ENCODE data around the gene HAUS7. TPM values are rescaled to one million over a fixed set of nuclear protein-coding genes. Genes with fewer than 3 reads are reported as not detected.

HAUS7 gene
- polyA plus RNA-seq, 1 donor (not counting 4 experiments of a cell fraction or from before 2014, with no cell fraction given) = 13.8 TPM

DNA sequence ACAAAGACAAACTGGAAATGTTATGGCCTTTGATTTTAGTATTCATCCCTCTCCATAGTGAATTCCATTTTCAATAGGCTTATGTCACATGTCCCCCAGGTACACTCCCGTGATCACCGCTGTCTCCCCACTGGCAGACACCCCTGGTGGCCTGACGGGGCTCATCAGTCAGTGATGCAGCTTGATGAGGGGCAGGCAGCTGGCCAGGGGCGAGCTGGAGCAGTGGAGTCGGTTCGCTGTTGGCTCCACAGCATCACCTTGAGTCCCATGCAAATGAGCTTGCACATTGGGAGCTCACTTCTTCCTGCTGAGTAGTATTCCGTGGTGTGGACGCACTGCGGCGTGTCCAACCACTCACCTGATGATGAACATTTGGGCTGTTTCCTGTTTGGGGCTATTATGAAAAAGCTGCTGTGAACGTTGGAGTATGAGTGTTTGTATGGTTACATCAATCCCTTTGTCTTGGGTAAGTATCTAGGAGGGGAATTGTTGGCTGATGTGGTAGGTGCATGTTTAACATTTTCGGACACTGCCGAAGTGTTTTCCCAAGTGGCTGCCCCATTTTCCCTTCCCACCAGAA lies 29.7 kb downstream of the HAUS7 start:
- Histone ChIP-seq H3K4me1 (ENCODE audit: control insufficient read depth, extremely low read depth, insufficient read depth, low read length) (peaks cover 10% of the 10 kb centered on the region), H2AFZ (ENCODE audit: control insufficient read depth, low read length) (no peak overlapping the region), H3K36me3 (ENCODE audit: control insufficient read depth in 2 of 2, extremely low read depth in 1 of 2, insufficient read depth in 2 of 2, low read length in 2 of 2) (no peaks in the 10 kb centered on the region), H3K27ac (ENCODE audit: control insufficient read depth, insufficient read depth, low read length) (no peak overlapping the region), H3K4me2 (ENCODE audit: control insufficient read depth, extremely low read depth, insufficient read depth, low read depth, low read length) (no peak overlapping the region), H3K4me3 (ENCODE audit: control insufficient read depth in 2 of 3, extremely low read depth in 1 of 3, insufficient read depth in 2 of 3, low read depth in 1 of 3, low read length in 3 of 3) (no peak overlapping the region), H3K9me3 (ENCODE audit: control insufficient read depth, low read depth, low read length) (no peaks in the 10 kb centered on the region), H3K27me3 (ENCODE audit: control insufficient read depth, extremely low read depth, insufficient read depth, low read length) (no peaks in the 10 kb centered on the region), H3K9me1 (ENCODE audit: control insufficient read depth, extremely low read depth, insufficient read depth, low read length) (no peaks in the 10 kb centered on the region), H3K9ac (ENCODE audit: control insufficient read depth, extremely low read depth, insufficient read depth, low read length) (no peak overlapping the region), H4K20me1 (ENCODE audit: control insufficient read depth, extremely low read depth, insufficient read depth, low read length) (no peaks in the 10 kb centered on the region), H3K79me2 (ENCODE audit: control insufficient read depth, insufficient read depth, low read length) (no peaks in the 10 kb centered on the region)
- dilution Hi-C loops (cut with MboI; ENCODE audit: extremely low pct_ligation_motif_present, low sequenced_read_pairs) = no loop called here
- DNase-seq (ENCODE audit: low read depth, low spot score) (no peak), FAIRE-seq (no peak)
- TF ChIP-seq, protein P1, sequence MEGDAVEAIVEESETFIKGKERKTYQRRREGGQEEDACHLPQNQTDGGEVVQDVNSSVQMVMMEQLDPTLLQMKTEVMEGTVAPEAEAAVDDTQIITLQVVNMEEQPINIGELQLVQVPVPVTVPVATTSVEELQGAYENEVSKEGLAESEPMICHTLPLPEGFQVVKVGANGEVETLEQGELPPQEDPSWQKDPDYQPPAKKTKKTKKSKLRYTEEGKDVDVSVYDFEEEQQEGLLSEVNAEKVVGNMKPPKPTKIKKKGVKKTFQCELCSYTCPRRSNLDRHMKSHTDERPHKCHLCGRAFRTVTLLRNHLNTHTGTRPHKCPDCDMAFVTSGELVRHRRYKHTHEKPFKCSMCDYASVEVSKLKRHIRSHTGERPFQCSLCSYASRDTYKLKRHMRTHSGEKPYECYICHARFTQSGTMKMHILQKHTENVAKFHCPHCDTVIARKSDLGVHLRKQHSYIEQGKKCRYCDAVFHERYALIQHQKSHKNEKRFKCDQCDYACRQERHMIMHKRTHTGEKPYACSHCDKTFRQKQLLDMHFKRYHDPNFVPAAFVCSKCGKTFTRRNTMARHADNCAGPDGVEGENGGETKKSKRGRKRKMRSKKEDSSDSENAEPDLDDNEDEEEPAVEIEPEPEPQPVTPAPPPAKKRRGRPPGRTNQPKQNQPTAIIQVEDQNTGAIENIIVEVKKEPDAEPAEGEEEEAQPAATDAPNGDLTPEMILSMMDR (optimal IDR thresholded peaks at IDR 0.05 in 1 of 3, IDR thresholded peaks at IDR 0.05 in 1 of 3, conservative IDR thresholded peaks at IDR 0.05 in 1 of 3; ENCODE audit: extremely low read depth in 1 of 3, insufficient read depth in 2 of 3, low read length in 3 of 3) = no peak
- no peak for TF ChIP-seq EZH2 (IDR thresholded peaks at IDR 0.05; ENCODE audit: low read length)

DNA sequence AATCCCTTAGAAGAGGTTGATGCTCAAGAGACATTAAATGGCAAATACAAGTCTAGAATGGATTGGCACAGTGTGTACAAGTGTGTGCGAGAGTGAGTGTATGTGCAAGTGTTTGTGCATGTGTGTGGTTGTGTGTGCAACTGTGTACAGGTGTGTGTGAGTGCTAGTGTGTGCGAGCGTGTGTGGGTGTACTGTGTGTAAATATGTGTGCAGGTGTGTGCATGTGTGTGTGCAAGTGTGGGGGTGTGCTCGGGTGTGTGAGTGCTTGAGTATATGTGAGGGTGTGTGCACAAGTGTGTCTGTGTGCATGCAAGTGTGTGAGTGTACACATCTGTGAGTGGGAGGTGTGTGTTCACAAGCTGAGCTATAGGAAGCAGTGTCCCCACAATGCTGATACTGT lies 30.4 kb downstream of the HAUS7 start:
- no peaks in the 10 kb centered on the region for H4K20me1 ChIP-seq (ENCODE audit: control insufficient read depth, extremely low read depth, insufficient read depth, low read length)
- no peak overlapping the region for H3K9ac ChIP-seq (ENCODE audit: control insufficient read depth, extremely low read depth, insufficient read depth, low read length)
- no peak overlapping the region for H2AFZ ChIP-seq (ENCODE audit: control insufficient read depth, low read length)
- H3K4me2 ChIP-seq (ENCODE audit: control insufficient read depth, extremely low read depth, insufficient read depth, low read depth, low read length) = no peak overlapping the region
- peaks cover 10% of the 10 kb centered on the region for H3K4me1 ChIP-seq (ENCODE audit: control insufficient read depth, extremely low read depth, insufficient read depth, low read length)
- DNase-seq (ENCODE audit: low read depth, low spot score) (no peak), FAIRE-seq (no peak)
- H3K36me3 ChIP-seq (ENCODE audit: control insufficient read depth in 2 of 2, extremely low read depth in 1 of 2, insufficient read depth in 2 of 2, low read length in 2 of 2) = no peaks in the 10 kb centered on the region
- no peaks in the 10 kb centered on the region for H3K79me2 ChIP-seq (ENCODE audit: control insufficient read depth, insufficient read depth, low read length)
- H3K9me1 ChIP-seq (ENCODE audit: control insufficient read depth, extremely low read depth, insufficient read depth, low read length) = no peaks in the 10 kb centered on the region
- no peak overlapping the region for H3K27ac ChIP-seq (ENCODE audit: control insufficient read depth, insufficient read depth, low read length)
- dilution Hi-C loops (cut with MboI; ENCODE audit: extremely low pct_ligation_motif_present, low sequenced_read_pairs) = no loop called here
- TF ChIP-seq EZH2 (IDR thresholded peaks at IDR 0.05; ENCODE audit: low read length) = no peak
- TF ChIP-seq, protein P1 (optimal IDR thresholded peaks at IDR 0.05 in 1 of 3, IDR thresholded peaks at IDR 0.05 in 1 of 3, conservative IDR thresholded peaks at IDR 0.05 in 1 of 3; ENCODE audit: extremely low read depth in 1 of 3, insufficient read depth in 2 of 3, low read length in 3 of 3) = no peak
- no peak overlapping the region for H3K4me3 ChIP-seq (ENCODE audit: control insufficient read depth in 2 of 3, extremely low read depth in 1 of 3, insufficient read depth in 2 of 3, low read depth in 1 of 3, low read length in 3 of 3)
- H3K9me3 ChIP-seq (ENCODE audit: control insufficient read depth, low read depth, low read length) = no peaks in the 10 kb centered on the region
- H3K27me3 ChIP-seq (ENCODE audit: control insufficient read depth, extremely low read depth, insufficient read depth, low read length) = no peaks in the 10 kb centered on the region

Data from keratinocyte (primary cell).